ENCODE data around the gene TWIST1.

The TWIST1 gene

DNA sequence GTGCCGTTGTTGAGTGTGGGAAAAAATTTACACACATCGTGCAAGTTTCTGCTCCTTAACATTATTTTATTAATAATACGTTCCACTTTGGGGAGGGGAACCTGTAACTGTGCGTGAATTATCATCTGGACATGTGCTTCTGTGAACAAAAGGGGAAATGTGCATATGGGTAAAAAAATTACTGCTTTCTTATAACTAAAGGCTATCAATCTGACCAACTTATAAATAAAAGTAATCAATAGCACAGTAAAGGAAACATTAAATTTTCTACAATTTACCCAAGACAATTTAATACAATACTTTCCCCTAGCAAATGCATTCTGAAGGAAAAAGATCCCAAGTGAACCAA lies 4.5 kb downstream of the TWIST1 start:
- no peak for DNase-seq (ENCODE audit: low read depth)

GRCh38 chr7:19112274-19113001 lies 5.0 kb downstream of the TWIST1 start:
- peak; percentile 61 for DNase-seq (ENCODE audit: low read depth)

GRCh38 chr7:19111474-19112273 lies 5.8 kb downstream of the TWIST1 start:
- DNase-seq (ENCODE audit: low read depth) = no peak

GRCh38 chr7:19110776-19111175 lies 6.7 kb downstream of the TWIST1 start:
- no peak for DNase-seq (ENCODE audit: low read depth)

GRCh38 chr7:19110026-19110730 lies 7.3 kb downstream of the TWIST1 start:
- DNase-seq (ENCODE audit: low read depth) = no peak

- DNase-seq (ENCODE audit: low read depth) = no peak
Observed at GRCh38 chr7:19109000-19109946, 8.2 kb downstream of the TWIST1 start.

DNA sequence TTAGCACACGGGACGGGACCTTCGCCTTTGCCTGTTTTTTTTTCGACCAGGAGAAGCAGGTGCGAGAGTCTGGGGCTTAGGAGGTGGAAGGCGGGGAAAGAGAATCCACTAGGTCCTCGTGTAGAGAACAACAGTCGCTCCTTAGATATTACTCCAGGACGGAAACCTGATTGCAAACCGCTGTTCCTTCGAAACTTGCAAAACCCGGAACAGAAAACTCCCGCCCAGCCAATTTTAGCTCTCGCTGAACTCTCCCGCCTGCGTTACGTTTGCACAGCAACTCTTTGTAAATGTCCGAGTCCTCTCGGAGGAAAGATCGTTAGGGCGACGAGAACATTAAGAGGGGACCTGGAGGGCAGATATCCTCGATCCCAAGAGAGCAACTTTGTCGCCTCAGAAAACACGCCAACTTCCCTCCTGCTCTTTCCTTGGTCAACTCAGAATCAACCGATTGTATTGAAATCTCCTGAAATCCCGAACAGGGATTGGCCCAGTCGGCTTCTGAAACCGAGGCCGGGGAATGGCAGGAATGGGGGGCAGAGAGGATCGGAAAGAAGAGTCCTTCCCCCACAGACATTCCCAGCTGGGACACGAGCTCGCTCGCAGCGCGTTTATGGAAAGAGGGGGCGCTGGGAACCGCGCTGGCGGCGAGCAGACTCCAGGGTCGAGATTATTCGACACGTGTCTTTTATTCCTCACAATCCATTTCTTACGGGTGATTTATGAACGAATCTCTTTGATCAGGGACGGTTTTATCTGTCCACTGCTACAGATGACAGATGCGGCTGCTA lies 9.9 kb downstream of the TWIST1 start:
- DNase-seq (ENCODE audit: low read depth) = peak; percentile 50

DNA sequence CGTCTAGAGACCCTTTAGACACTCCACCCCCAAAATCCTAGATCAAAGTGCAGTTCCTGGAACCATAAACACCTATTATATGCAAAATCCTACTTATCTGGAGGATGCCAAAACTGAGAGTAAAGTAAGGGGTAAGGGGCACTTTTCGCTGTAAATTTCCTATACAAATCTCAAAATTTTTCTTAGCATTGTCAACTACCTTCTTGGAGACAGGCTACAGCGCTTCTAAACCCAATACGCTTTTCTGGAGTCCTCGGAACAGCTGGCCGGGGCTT lies 10.4 kb downstream of the TWIST1 start:
- DNase-seq (ENCODE audit: low read depth) = no peak

- no peak for DNase-seq (ENCODE audit: low read depth)
Observed at GRCh38 chr7:19106241-19107080, 11.0 kb downstream of the TWIST1 start.

GRCh38 chr7:19105546-19105945 lies 11.9 kb downstream of the TWIST1 start:
- no peak for DNase-seq (ENCODE audit: low read depth)

DNA sequence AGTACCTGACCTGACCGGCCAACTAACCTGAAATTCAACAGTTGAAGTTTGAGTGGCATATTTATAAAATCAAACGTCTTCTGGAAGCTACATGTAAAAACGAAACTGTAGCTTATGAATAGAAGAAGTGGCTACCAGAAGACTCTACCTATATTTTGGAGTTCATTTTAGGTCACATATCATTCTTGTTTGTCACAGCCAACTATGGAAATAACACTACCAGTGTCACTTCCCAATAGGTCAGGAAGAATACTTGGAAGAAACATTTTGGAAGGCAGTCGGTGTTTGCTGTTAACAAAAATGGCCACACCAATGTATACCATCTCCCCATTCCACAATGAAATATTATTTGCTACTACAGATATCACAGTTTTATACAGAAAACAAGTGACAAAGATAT lies 12.6 kb downstream of the TWIST1 start:
- DNase-seq (ENCODE audit: low read depth) = no peak

- no peak for DNase-seq (ENCODE audit: low read depth)
Observed at GRCh38 chr7:19102884-19103283, 14.6 kb downstream of the TWIST1 start.

DNA sequence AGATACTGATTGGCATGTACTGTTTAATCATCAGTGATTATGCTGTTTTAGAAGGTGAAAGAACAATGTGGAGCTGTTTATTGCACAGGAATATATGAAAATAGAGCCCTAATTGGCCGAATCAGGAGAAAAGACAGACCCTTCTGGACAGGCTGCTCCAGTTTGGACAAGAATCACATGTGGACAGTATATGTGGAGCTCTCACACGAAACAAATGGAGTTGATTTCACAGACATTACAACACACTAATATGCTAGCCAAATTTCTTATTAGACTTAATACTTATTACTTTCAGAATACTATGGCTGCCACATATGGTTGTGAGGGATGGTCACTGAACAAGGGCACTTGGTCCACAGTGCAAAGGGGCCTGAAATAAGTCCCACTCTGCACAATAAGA lies 15.5 kb downstream of the TWIST1 start:
- DNase-seq (ENCODE audit: low read depth) = no peak

- DNase-seq (ENCODE audit: low read depth) = no peak
Observed at GRCh38 chr7:19101472-19101871, 16.0 kb downstream of the TWIST1 start.

- no peak for DNase-seq (ENCODE audit: low read depth)
Observed at GRCh38 chr7:19099924-19100323, 17.5 kb downstream of the TWIST1 start.

DNA sequence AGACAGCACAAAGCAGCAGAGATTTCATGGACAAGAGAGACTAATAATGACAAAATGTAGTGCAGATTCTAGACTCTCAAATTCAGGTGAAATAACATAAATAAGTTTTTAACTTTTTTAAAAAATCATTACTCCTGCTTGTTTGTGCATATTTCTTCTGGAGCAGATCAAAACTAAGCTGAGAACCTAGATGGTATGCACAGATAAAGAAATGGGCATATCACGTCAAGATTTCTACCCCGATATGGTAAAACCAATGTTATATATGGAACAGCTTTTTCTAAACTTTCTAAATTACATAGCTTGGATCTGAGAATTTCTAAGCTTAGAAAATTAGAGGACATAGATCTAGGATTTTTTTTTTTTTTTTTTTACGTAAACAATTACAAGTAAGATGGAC lies 18.2 kb downstream of the TWIST1 start:
- DNase-seq (ENCODE audit: low read depth) = no peak

DNA sequence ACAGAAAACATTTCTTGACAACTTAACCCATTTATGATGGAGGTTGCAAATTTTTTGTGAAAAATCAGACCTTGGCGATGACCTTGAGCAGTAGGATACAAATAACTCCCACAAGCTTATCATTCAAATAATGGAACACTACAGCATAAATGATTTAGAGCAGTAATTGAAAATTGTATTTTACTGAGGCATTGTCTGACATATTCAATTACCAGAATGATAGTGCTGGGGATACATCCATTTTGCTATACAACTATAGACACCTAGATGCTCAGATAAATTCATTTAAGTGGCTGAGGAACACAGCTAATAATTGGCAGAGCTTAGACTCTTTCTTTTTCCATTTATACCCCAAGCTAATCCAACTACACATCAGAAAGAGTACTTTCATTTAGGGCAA lies 18.9 kb downstream of the TWIST1 start:
- DNase-seq (ENCODE audit: low read depth) = no peak

DNA sequence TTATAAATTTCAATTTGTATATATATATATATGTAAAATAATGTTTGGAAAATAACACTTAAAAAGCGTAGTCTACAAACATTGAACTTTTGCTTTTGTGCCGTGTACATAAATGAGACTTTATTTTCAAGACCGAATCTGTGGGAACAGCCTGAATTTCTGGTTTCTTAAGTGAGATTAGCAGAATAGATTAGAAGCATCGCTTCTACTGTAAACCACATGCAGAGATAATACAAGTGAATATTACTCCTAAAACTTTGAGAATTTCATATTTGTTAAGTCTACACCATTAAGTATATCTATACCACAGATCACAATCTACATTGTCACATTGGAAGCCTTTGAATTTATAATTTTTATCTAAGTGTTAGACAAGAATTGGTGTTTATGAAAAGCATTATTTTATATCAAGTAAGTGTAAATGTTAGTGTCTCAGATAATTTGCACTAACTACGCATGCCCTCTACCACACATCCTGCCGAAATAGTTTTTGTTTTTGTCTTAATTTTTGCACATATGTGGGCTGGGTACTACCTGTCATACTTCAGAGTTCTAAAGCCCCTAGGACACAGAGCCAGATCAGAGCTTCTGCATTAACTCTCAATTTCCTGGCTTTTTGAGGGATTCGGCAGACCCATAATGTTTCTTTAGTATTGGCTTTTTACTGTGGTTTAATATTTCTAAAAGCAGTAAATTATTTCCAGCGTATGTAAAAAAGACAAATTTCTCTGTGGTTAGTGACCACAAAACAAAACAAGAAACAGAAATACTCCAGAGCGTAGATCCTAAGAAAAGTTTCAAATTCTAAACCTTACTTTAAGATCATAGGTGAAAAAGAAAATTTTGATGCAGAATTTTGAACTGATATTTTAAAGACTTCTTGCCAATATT lies 20.0 kb downstream of the TWIST1 start:
- no peak for DNase-seq (ENCODE audit: low read depth)

- DNase-seq (ENCODE audit: low read depth) = no peak
Observed at GRCh38 chr7:19095353-19095860, 22.0 kb downstream of the TWIST1 start.

Data from stromal cell of bone marrow (primary cell).